ENCODE data around the gene AATK.

The AATK gene

GRCh38 chr17:81166033-81166492 is at the start of gene AATK:
AATK (minus strand) TSS chr17:81166221; CDS start chr17:81165992, 229 bp downstream.
- no peak for DNase-seq

GRCh38 chr17:81213978-81214377 is 48.0 kb upstream of the AATK start:
- DNase-seq = no peak

GRCh38 chr17:81212365-81212764 is 46.3 kb upstream of the AATK start:
- no peak for DNase-seq

- no peak for DNase-seq
These were observed 44.8 kb upstream of the AATK start for GRCh38 chr17:81210868-81211267.

GRCh38 chr17:81210466-81210865 is 44.4 kb upstream of the AATK start:
- no peak for DNase-seq

GRCh38 chr17:81209141-81209540 is 43.1 kb upstream of the AATK start:
- DNase-seq = no peak

- DNase-seq = no peak
These were observed 42.6 kb upstream of the AATK start for GRCh38 chr17:81208651-81209050.

GRCh38 chr17:81207610-81208581 is 41.9 kb upstream of the AATK start:
- no peak for DNase-seq

GRCh38 chr17:81206657-81207056 is 40.6 kb upstream of the AATK start:
- DNase-seq = no peak

- DNase-seq = no peak
These were observed 40.1 kb upstream of the AATK start for GRCh38 chr17:81206166-81206565.

- no peak for DNase-seq
These were observed 38.6 kb upstream of the AATK start for GRCh38 chr17:81204578-81204977.

GRCh38 chr17:81203136-81203535 is 37.1 kb upstream of the AATK start:
- no peak for DNase-seq

GRCh38 chr17:81202318-81202717 is 36.3 kb upstream of the AATK start:
- no peak for DNase-seq

- peak; percentile 26 for DNase-seq
These were observed 34.9 kb upstream of the AATK start for GRCh38 chr17:81200695-81201580.

- no peak for DNase-seq
These were observed 34.2 kb upstream of the AATK start for GRCh38 chr17:81200201-81200600.

GRCh38 chr17:81199482-81199830 is 33.4 kb upstream of the AATK start:
- DNase-seq = no peak

GRCh38 chr17:81198826-81199481 is 32.9 kb upstream of the AATK start:
- DNase-seq = no peak

- no peak for DNase-seq
These were observed 31.9 kb upstream of the AATK start for GRCh38 chr17:81197831-81198490.

- no peak for DNase-seq
These were observed 31.4 kb upstream of the AATK start for GRCh38 chr17:81197409-81197795.

- DNase-seq = no peak
These were observed 30.7 kb upstream of the AATK start for GRCh38 chr17:81196505-81197408.

- DNase-seq = no peak
These were observed 30.0 kb upstream of the AATK start for GRCh38 chr17:81195941-81196495.
